HG03432 (cell line): ENCODE data around the gene HSPA9.

Experiments
- ATAC-seq: cut with Tn5 transposase; IDR thresholded peaks from one replicate; pipeline ENCODE4 v1.9.1; 2021; ENCODE audit warnings: mild to moderate bottlenecking, moderate library complexity; ENCODE audit not compliant: unreplicated experiment

HSPA9 gene

GRCh38 chr5:138565100-138565821 lies 9.9 kb downstream of the HSPA9 start:
- no peak for ATAC-seq

GRCh38 chr5:138564242-138564641 lies 11.0 kb downstream of the HSPA9 start:
- ATAC-seq, result no peak

- no peak for ATAC-seq
Measured at GRCh38 chr5:138563340-138564118, 11.7 kb downstream of the HSPA9 start.

GRCh38 chr5:138560971-138561370 lies 14.2 kb downstream of the HSPA9 start:
- no peak for ATAC-seq

GRCh38 chr5:138559937-138560336 lies 15.3 kb downstream of the HSPA9 start:
- no peak for ATAC-seq

GRCh38 chr5:138557677-138558076 lies 17.5 kb downstream of the HSPA9 start:
- ATAC-seq, result no peak

- no peak for ATAC-seq
Measured at GRCh38 chr5:138554143-138554542, 21.1 kb downstream of the HSPA9 start.

- ATAC-seq, result no peak
Measured at GRCh38 chr5:138553437-138554095, 21.6 kb downstream of the HSPA9 start.

GRCh38 chr5:138552657-138553056 lies 22.5 kb downstream of the HSPA9 start:
- no peak for ATAC-seq

- ATAC-seq, result no peak
Measured at GRCh38 chr5:138549414-138549813, 25.8 kb downstream of the HSPA9 start.

GRCh38 chr5:138545919-138546562 lies 29.2 kb downstream of the HSPA9 start:
- ATAC-seq, result no peak

GRCh38 chr5:138544181-138545134 lies 30.7 kb downstream of the HSPA9 start:
- no peak for ATAC-seq

GRCh38 chr5:138543730-138544104 lies 31.5 kb downstream of the HSPA9 start:
- peak; percentile 49 for ATAC-seq

- ATAC-seq, result peak; percentile 93
Measured at GRCh38 chr5:138542956-138543729, 32.1 kb downstream of the HSPA9 start, which contains the start of gene ETF1. TSS of gene ETF1 (minus strand) at chr5:138543236. CDS start at chr5:138542918, 318 bp downstream.

GRCh38 chr5:138542180-138542955 lies 32.8 kb downstream of the HSPA9 start:
- ATAC-seq, result no peak

GRCh38 chr5:138541511-138542179 lies 33.6 kb downstream of the HSPA9 start:
- ATAC-seq, result no peak

- ATAC-seq, result no peak
Measured at GRCh38 chr5:138539791-138540190, 35.4 kb downstream of the HSPA9 start.
